Stimulated activated CD8-positive, alpha-beta memory T cell treated with anti-CD3 and anti-CD28 coated beads, Interleukin-12 subunit alpha, Interleukin-12 subunit beta, amount 100 ng/mL, for 24 hours (primary cell): ENCODE data around the gene GAP43.
"Not testable (repeated sequence)": the region's sequence is repeated elsewhere in the genome, so short reads cannot be mapped to it uniquely, and the experiment has no call there.

Experiments
- DNase-seq: peaks from one replicate; pipeline ENCODE4 v3.0.0-alpha.2; 2020; ENCODE audit errors: extremely low read depth

Gene GAP43

GRCh38 chr3:115698851-115699591 lies 75.7 kb downstream of the GAP43 start:
- DNase-seq: no peak

DNA sequence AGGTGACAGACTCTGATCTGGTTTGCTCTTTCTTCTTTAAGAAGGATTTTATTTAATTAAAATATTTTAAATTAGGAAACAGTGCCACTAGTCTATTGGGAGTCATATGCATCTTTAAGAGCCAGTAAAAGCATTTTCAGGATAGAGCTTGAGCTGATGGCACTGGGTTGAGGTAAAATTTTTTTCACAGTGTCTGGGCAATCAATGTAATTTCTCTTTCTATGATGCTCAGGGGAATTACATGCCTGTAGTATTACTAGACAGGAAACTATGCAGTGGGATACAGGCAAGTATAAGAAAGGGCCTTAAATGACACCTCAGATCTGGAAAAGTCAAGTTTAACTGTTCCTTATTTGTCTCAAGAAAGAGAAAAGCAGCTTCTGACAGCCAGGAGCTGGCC lies 76.4 kb downstream of the GAP43 start:
- no peak for DNase-seq

DNA sequence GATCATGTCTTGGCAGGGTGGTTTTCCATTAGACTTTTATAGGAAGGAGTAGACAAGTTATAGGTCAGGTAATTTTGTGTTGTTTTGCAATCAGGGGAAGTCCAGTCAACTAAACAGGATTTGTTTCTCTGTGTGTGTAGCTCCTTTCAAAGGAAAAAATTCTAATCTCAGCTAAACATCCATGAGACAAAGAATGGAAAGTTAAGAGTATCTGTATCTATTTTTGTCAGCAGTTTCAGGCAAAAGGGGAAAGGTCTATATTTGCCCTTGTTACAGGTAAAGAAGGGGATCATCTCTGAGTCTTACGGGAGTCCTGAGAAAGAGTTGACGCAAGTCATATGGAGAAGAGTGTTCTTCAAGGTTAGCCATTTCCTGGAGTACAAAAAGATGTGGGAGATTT lies 79.3 kb downstream of the GAP43 start:
- no peak for DNase-seq

- no peak for DNase-seq
Observed at GRCh38 chr3:115704661-115705338, 81.5 kb downstream of the GAP43 start.

GRCh38 chr3:115706311-115706829 lies 83.1 kb downstream of the GAP43 start:
- DNase-seq: no peak

DNA sequence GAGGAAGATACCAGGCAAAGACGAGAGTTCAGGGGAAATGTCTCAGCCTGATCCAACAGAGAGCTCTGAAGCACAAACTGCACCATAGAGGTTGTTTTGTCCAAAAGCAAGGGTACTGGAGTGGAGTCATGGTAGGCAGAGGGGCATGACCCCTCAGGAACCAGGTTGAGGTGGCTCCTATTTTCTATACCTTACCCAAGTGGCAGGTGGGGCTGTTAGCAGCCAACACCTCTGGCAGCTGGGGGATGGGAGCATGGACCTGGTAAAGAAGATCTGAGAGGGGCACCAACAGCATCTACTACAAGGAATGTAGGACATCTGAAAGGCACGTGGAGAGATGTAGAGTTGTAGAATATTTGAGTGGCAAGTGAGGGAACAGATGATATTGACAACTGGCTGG lies 85.2 kb downstream of the GAP43 start:
- no peak for DNase-seq

- DNase-seq: no peak
Observed at GRCh38 chr3:115709093-115709492, 85.8 kb downstream of the GAP43 start.

GRCh38 chr3:115709931-115710330 lies 86.6 kb downstream of the GAP43 start:
- no peak for DNase-seq

DNA sequence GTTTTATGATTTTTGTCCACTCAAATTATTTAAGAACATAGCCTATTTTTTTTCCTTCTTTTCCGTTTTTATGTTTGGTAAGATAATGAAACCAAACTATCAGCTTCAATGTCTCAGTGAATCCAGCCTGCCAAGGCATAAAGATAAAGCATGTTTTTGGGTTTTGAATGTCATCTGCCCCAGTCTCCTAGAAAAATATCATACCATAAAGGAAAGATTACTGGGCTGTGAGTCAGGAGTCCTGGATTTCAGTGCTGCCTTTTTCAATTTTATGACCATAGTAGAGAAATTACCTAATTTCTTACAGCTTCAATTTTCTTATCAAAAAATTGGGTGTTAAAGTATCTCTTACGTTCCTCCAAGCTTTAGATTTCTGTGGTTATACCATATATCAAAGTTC lies 87.5 kb downstream of the GAP43 start:
- DNase-seq: no peak

GRCh38 chr3:115712871-115713270 lies 89.6 kb downstream of the GAP43 start:
- DNase-seq: no peak

DNA sequence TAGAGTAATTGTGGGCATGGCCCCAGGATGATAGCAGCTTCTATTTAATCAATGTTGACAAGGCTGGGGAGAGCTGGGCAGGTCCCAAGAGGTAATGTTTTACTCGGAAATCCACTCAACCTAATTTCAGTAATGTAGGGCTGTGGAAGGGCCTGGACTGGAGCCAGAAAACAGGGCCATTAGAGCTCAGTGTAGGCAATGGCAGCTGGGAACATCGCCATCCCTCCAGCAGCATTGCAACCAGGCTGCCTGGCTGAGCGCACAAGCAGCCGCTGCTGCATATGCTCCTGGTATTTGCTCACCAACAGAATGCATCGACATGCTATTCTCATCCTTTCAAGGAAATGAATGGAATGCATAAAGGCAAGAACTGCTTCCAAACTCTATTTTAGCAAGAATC lies 90.0 kb downstream of the GAP43 start:
- DNase-seq: no peak

DNA sequence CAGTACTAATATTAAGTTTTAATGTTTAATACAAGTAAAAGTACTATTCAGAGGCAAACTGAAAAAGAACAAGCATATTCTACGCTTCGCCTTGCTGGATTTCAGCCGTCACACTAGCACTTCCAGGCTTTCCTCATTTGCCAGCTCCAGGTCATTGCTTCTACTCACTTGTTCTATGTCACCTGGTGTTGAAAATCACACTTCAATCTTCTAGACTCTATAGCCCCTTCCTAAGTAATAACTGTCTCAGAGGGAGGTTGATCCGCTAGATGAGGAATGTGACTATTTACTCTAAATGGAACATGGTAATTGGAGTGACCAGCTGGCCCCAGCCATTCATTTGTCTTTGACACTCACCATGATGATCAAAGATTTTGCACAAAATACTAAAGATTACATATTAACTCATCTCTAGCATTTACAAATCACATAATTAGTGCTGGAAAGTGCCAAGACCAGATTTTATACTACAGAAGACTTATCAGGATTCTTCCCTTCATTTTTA lies 92.0 kb downstream of the GAP43 start:
- DNase-seq: no peak

GRCh38 chr3:115720983-115721382 lies 97.7 kb downstream of the GAP43 start:
- DNase-seq: no peak

- DNase-seq: no peak
Observed at GRCh38 chr3:115725800-115726199, 102.5 kb downstream of the GAP43 start.

DNA sequence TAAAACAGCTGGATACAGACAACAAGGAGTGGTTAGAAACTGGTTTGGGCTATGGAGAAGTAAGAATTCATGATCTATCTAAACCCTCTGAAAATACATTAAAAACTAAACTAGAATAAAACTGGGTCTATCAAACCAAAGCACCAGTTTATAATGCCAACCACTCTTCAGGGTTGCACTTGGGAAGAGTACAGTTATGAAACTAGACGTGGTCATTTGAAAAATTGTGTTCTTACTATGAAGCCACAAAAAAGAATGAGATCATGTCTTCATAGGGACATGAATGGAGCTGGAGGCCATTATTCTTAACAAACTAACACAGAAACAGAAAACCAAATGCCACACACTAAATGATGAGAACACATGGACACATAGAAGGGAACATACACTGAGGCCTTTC lies 103.8 kb downstream of the GAP43 start:
- DNase-seq: no peak

GRCh38 chr3:115728013-115728412 lies 104.7 kb downstream of the GAP43 start:
- DNase-seq: no peak

GRCh38 chr3:115736341-115736740 lies 113.0 kb downstream of the GAP43 start:
- not testable (repeated sequence) for DNase-seq

- no peak for DNase-seq
Observed at GRCh38 chr3:115741650-115742049, 118.3 kb downstream of the GAP43 start.

DNA sequence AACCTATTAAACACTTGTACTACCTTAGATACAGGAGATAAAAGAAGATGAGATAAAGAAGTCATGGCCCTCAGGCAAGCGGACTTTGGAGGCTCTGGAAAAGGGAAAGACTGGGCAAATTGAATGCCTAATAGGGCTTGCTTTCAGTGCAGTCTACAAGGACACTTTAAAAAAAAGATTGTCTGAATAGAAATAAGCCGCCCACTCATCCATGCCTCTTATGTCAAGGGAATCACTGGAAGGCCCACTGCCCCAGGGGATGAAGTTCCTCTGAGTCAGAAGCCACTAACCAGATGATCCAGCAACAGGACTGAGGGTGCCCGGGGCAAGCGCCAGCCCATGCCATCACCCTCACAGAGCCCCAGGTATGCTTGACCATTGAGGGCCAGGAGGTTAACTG lies 121.2 kb downstream of the GAP43 start:
- not testable (repeated sequence) for DNase-seq

DNA sequence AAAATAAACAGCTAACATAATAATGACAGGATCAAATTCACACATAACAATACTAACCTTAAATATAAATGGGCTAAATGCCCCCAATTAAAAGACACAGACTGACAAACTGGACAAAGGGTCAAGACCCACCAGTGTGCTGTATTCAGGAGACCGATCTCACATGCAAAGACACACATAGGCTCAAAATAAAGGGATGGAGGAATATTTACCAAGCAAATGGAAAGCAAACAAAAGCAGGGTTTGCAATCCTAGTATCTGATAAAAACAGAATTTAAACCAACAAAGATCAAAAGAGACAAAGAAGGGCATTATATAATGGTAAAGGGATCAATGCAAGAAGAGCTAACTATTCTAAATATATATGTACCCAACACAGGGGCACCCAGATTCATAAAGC lies 129.7 kb downstream of the GAP43 start:
- not testable (repeated sequence) for DNase-seq

GRCh38 chr3:115758076-115758763 lies 134.9 kb downstream of the GAP43 start:
- DNase-seq: no peak

GRCh38 chr3:115760716-115761115 lies 137.4 kb downstream of the GAP43 start:
- DNase-seq: no peak

- DNase-seq: no peak
Observed at GRCh38 chr3:115761927-115762305, 138.6 kb downstream of the GAP43 start.
